ENCODE data around the gene PDE10A.

The PDE10A gene

DNA sequence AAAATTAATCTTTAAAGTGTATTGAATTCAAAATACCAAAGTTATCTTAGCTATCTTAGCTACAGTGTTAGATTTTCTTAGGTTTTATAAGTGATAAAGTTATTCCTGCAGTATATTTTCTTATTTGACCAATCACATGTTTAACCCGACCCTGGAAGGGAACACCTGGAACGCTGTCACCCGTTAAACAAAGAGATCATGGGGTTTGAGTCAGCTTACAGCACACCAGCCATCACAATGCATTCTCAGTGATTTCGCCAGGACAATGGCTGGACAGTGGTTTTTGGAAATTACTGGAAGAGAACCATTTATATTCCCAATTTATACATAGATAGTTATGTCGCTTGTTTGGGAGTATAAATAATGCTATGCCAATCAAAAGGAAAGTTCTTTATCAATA is 364.2 kb downstream of the PDE10A start:
- H3K36me3 Mint-ChIP-seq (ENCODE audit: low read depth): no peaks in the 10 kb centered on the region
- H3K4me1 Mint-ChIP-seq (ENCODE audit: low read depth): no peaks in the 10 kb centered on the region
- no peak overlapping the region for H3K4me3 Mint-ChIP-seq
- H3K27ac Mint-ChIP-seq: no peak overlapping the region
- no peaks in the 10 kb centered on the region for H3K27me3 Mint-ChIP-seq
- H3K9me3 Mint-ChIP-seq: peaks cover 4% of the 10 kb centered on the region

DNA sequence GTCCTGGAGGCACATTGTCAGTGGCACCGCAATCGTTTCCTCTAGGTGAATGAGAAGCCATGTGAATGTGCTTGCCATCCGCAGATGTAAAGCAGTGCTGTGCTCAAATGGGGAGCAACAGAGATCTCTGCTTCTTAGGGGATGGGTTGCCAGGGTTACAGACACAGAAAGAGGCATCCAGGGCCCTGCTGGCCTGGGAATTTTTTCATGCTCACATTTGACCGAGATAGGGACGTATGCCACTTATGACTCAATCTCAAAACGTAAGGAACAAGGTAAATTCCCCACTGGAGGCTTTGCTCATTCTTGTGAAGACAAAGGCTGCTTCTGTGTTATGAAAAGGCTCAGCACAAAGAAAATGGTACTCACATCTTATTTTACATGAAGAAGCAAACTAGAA is 364.6 kb downstream of the PDE10A start:
- Mint-ChIP-seq H3K27ac (no peak overlapping the region), H3K4me1 (ENCODE audit: low read depth) (no peaks in the 10 kb centered on the region), H3K36me3 (ENCODE audit: low read depth) (no peaks in the 10 kb centered on the region), H3K4me3 (no peak overlapping the region), H3K27me3 (no peaks in the 10 kb centered on the region), H3K9me3 (peaks cover 4% of the 10 kb centered on the region)

DNA sequence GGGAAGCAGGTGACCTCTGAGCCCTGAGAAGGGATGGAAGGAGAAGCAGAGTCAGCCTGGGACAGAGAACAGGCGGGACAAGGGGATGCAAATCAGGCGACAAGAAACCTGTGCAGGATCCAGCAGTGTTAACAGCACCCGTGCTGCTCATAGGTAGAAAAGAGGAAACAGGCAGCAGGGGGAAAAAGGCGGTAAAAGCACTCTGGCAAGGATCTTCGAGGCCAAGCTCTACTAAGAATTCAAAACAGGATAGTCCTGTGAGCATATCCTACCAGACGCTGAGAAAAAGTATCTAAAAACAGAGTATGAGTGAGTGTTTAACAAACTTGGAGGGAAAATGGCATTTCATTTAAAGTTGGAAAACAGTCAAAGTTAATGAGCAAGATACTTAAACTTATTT is 370.4 kb downstream of the PDE10A start:
- Mint-ChIP-seq H3K27ac (no peak overlapping the region), H3K27me3 (no peaks in the 10 kb centered on the region), H3K4me3 (no peak overlapping the region), H3K4me1 (ENCODE audit: low read depth) (no peaks in the 10 kb centered on the region), H3K36me3 (ENCODE audit: low read depth) (no peaks in the 10 kb centered on the region), H3K9me3 (peaks cover 7% of the 10 kb centered on the region)
